ENCODE results near the gene ZSCAN20.
A peak's percentile ranks its signal among the peaks of the same experiment; 100 is the strongest.

Gene ZSCAN20

DNA sequence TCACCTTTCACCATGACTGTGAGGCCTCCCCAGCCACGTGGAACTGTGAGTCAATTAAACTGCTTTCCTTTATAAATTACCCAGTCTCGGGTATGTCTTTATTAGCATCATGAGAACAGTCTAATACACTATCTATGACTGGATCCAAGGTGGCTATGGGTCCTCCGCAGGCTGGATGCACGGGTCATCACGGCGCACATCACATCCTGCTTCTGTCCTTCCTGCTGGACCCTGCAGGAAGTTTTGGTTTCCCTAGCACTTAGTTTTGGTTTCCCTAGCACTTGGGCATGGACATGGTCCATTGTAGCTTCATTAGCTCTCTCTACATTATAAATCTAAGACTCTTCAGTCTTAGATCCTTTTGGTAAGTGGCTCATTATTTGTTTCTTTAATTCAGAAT lies 27.3 kb upstream of the ZSCAN20 start:
- DNase-seq, result no peak

GRCh38 chr1:33446590-33446989 lies 25.9 kb upstream of the ZSCAN20 start:
- no peak for DNase-seq

- no peak for DNase-seq
Measured at GRCh38 chr1:33454646-33455282, 17.7 kb upstream of the ZSCAN20 start.

- DNase-seq, result no peak
Measured at GRCh38 chr1:33455539-33456501, 16.6 kb upstream of the ZSCAN20 start.

GRCh38 chr1:33456502-33456886 lies 16.0 kb upstream of the ZSCAN20 start:
- DNase-seq, result no peak

- no peak for DNase-seq
Measured at GRCh38 chr1:33459691-33460090, 12.8 kb upstream of the ZSCAN20 start.

DNA sequence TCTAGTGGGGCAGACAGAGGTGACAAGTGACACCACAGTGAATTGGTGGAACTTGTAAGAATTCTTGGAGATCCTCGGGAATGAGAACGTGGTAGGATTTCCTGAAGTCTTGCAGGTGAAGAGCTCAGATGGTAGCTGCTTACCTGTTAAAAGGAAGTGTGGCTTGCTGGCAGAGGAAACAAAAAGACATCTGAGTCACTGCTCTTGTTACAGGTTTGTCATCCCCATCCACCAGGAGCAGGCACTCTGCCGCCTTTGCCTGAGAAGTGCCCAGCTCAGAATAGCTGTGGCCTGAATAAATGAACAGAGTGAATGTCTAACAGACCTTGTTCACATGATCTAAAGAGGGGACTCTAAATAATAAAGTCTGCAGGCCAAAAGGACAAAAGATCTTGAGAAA lies 12.3 kb upstream of the ZSCAN20 start:
- no peak for DNase-seq

- no peak for DNase-seq
Measured at GRCh38 chr1:33460947-33461629, 11.4 kb upstream of the ZSCAN20 start.

- DNase-seq, result no peak
Measured at GRCh38 chr1:33462405-33463164, 9.9 kb upstream of the ZSCAN20 start.

GRCh38 chr1:33464552-33464951 lies 7.9 kb upstream of the ZSCAN20 start:
- no peak for DNase-seq

DNA sequence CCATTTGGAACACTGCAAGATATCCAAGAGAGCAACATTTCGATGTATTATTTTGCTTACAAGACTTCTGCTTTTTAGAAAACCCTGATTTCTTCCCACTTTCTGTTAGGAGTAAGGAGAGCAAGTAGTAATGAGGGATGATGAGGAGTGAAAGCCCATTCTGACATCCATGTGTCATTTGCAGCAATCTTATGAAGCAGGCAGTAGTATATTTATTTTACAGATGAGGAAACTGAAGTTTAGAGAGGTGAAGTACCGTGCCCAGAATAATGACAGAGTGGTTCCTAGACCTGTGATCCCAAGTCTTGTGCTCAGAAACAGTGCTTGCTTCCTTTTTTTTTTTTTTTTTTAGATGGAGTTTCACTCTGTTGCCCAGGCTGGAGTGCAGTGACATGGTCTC lies 7.1 kb upstream of the ZSCAN20 start:
- DNase-seq, result no peak

- DNase-seq, result no peak
Measured at GRCh38 chr1:33466159-33466558, 6.3 kb upstream of the ZSCAN20 start.

DNA sequence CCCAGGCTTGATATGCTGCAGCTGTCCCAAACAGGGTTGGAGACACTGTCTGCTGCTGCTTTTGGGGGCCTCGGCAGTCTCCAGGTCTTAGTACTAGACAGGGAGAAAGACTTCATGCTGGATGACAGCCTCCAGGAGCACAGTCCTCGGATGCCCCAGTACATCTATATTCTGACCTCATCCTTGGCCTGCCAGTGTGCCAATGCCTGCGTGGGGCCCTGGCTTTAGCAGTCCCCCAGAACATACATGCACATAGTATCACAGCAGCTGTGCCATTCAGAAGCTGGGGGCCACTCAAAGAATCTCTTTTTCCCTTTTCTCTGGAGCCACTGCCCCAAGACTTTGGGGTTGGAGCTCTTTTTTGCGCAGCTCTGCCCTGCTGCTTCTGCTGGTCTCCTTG lies 4.4 kb upstream of the ZSCAN20 start:
- no peak for DNase-seq

- DNase-seq, result no peak
Measured at GRCh38 chr1:33468531-33468930, 3.9 kb upstream of the ZSCAN20 start.

GRCh38 chr1:33468967-33469366 lies 3.5 kb upstream of the ZSCAN20 start:
- DNase-seq, result no peak

DNA sequence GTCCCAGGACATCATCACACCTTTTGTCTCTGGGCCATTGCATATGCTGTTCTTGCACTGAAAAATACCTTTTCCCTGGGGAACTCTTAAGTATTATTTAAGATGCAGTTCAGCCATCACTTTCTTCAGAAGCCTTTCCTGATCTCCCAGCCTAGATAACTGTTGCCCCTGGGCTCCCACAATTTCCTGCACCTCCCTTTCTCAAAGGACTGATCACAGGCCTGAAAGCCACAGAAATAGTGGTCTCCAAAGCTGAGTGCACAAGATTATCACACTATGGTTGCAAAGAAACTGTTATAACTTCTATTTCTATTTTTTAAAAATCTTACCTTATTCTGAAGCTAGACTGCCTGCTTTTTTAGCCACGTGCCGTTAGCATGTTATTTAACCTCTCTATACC lies 2.8 kb upstream of the ZSCAN20 start:
- no peak for DNase-seq

GRCh38 chr1:33470495-33471012 lies 1.9 kb upstream of the ZSCAN20 start:
- peak; percentile 27 for DNase-seq

GRCh38 chr1:33471416-33471815 lies 1.0 kb upstream of the ZSCAN20 start:
- DNase-seq, result no peak

- no peak for DNase-seq
Measured at GRCh38 chr1:33473900-33474299, 1.5 kb downstream of the ZSCAN20 start.

DNA sequence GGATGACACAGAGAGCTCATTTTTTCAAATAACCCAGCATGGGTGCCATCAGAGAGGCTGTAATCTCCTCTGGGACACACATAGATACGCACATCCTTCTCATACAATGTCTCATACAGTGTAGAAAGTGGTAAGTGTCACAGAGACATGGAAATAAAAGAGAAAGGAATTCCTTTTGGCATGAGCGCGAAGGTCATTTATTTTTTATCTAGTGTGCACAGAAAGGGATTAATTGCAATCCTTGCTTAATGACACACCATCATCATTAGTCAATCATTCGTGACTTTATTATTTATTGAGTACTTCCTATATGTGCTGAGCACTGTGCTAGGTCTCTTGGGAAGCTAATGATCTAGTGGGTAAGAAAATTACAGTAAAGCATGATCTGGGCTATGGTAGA lies 5.0 kb downstream of the ZSCAN20 start:
- no peak for DNase-seq

DNA sequence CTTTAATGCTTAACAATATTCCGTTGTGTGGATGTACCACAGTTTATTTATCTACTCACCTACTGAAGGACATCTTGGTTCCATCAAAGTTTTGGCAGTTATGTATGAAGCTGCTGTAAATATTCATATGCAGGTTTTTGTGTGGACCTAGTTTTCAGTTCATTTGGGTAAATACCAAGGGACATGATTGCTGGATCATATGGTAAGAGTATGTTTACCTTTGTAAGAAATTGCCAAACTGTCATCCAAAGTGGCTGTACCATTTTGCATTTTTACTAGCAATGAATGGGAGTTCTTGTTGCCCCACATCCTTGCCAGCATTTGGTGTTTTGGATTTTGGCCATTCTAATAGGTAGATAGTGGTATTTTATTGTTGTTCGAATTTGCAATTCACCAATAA lies 10.0 kb downstream of the ZSCAN20 start:
- no peak for DNase-seq

- DNase-seq, result no peak
Measured at GRCh38 chr1:33488624-33489023, 16.2 kb downstream of the ZSCAN20 start.

DNA sequence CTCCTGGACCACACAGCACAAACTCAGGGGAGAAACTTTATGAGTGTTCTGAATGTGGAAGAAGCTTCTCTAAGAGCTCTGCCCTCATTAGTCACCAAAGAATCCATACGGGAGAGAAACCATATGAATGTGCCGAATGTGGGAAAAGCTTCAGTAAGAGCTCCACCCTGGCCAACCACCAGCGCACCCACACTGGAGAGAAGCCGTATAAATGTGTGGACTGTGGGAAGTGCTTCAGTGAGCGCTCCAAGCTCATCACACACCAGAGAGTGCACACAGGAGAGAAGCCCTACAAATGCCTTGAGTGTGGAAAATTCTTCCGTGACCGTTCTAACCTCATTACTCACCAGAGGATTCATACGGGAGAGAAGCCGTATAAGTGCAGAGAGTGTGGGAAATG lies 22.5 kb downstream of the ZSCAN20 start:
- no peak for DNase-seq

Measured in activated effector memory CD4-positive, alpha-beta T cell treated with Interleukin-2 at 50 U/mL for 16 hours (primary cell).